ENCODE measurements around the gene EIF4ENIF1.

GRCh38 chr22:31496735-31497146, 7.1 kb upstream of the EIF4ENIF1 start:
- TF ChIP-seq CTCF (IDR thresholded peaks at IDR 0.05) = no peak
- TF ChIP-seq POLR2A (IDR thresholded peaks at IDR 0.05) = no peak
